HG03575 (cell line): ENCODE data around the gene KISS1R.
"Not testable (repeated sequence)": the region's sequence is repeated elsewhere in the genome, so short reads cannot be mapped to it uniquely, and the experiment has no call there.

Experiments
- ATAC-seq: cut with Tn5 transposase; IDR thresholded peaks from one replicate; pipeline ENCODE4 v1.9.1; 2021; ENCODE audit not compliant: unreplicated experiment, insufficient number of reproducible peaks, low FRiP score; ENCODE audit errors: extremely low read depth

Gene KISS1R

DNA sequence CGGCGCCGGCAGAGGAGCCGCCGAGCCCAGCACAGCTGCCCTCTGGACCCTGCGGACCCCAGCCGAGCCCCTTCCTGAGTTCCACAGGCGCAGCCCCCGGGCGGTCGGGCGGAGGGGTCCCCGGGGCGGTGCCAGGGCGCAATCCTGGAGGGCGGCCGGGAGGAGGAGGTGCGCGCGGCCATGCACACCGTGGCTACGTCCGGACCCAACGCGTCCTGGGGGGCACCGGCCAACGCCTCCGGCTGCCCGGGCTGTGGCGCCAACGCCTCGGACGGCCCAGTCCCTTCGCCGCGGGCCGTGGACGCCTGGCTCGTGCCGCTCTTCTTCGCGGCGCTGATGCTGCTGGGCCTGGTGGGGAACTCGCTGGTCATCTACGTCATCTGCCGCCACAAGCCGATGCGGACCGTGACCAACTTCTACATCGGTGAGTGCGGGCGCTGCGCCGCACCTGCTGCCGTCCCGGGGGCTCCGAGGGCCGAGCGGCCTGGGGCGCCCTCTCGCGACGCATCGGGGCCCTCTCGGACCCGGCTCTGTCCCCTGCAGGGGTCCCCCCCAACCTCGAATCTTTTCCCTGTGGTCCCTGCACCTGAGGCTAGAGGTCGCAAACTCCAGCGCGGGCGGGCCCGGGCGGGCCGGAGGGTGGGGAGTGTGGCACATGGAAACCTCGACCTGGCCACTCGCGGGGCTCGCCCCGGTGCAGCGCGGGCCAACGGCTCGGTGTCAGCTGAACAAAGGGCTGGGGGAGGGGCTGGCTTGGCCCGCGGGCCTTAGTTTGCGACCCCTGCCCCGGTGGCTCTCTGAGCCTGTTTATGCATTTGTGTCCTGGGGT is at the start of gene KISS1R:
KISS1R (plus strand) TSS at position 11 of the 829 bp plus-strand sequence; CDS start at position 181, 170 bp downstream.
- ATAC-seq, result no peak

- ATAC-seq, result no peak
These were observed 49.2 kb upstream of the KISS1R start for GRCh38 chr19:867855-868457.

DNA sequence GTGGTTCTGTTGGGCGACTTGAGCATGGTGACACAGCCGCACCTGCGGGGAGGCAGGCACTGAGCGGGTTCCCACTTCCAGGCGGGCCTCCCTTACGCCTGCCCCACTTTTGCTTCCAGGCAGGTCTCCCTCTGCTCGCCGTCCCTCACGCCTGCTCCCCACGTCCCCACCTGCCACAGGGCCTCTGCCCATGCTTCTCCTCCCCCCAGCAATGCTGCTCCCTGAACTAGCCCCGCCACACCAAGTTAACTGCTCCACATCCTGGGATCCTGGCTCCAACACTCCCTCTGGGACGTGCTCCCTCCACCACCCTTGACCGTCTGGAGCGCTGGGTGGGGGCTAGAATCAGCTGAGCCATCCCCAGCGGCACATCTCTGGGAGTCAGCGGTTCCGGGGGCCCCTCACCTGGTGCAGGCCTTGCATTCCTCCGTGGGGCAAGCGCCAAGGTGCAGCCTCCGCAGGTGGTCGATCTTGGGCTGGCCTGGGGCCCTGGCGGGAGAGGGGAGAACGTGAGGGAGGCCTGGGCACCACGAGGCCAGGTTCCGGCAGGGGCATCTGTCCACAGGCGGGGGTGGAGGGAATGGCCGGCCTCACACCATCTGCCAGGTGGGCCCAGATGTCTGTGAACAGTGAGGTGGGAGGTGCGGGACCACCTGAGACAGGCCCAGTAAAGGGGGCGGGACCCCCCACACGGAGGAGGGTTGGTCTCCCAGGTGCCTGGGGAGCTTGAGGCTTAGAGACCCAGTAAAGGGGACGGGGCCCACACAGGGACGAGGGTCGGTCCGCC is 48.5 kb upstream of the KISS1R start:
- ATAC-seq, result no peak

DNA sequence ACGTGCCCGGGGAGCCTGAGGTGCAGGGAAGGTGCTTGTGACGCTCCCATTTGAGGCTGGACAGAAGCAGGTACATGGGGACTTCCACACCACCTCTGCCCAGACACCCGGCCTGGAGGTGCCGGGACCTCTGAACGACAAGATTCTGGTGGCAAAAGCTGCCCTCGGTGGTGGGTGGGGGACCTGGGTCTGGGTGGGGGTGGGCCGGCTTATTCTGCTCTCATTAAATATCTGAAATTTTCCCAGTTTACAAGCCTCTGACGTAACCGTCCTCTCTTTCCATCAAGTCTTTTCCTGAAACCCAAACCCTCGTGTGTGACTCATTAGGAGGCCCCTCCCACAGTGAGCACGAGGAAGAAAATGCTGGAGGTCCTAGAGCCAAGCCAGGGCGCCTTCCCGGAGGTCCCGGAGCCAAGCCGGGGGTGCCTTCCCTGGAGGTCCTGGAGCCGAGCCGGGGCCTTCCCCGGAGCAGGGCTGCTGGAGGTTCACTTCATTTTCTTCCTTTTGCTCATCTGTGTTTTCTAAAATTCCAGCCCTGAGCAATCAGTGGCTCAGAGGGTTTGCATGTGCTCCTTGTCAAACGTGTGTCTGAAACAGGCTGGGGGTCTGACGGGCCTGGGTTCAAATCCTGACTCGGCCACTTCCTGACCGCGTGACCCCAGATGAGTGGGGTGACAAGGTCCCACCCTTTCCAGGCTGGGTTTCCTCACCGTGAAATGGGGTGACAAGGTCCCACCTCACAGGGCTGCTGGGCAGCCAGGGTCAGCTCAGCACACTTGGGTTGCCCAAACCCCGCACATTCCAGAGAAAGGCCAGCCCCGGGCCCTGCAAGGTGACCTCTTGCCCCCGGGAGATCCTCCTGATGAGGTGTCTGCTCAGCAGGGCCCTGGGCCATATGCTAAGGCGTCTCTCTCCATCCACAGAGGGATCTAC is 47.6 kb upstream of the KISS1R start:
- ATAC-seq, result no peak

- no peak for ATAC-seq
These were observed 46.8 kb upstream of the KISS1R start for GRCh38 chr19:870314-870713.

DNA sequence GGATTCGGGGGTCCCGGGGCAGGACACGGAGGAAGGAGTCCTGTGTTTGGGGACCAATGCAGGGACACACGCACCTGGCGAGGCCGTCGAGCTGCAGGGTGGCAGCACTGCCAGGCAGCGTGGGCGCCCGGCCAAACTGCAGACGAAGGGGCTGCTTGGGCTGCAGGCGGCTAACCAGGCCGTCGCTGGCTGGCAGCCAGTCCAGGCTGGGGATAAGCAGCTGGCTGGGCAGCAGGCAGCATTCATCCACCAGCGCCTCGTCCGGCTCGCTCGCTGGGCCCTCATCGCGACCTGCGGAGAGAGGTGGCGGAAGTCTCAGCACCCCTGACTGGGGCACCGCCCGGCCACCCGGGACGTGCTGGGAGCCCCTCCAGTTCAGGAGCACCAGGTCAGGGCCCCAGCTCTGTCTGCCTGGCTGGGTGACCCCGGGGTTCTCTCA is 46.2 kb upstream of the KISS1R start:
- no peak for ATAC-seq

DNA sequence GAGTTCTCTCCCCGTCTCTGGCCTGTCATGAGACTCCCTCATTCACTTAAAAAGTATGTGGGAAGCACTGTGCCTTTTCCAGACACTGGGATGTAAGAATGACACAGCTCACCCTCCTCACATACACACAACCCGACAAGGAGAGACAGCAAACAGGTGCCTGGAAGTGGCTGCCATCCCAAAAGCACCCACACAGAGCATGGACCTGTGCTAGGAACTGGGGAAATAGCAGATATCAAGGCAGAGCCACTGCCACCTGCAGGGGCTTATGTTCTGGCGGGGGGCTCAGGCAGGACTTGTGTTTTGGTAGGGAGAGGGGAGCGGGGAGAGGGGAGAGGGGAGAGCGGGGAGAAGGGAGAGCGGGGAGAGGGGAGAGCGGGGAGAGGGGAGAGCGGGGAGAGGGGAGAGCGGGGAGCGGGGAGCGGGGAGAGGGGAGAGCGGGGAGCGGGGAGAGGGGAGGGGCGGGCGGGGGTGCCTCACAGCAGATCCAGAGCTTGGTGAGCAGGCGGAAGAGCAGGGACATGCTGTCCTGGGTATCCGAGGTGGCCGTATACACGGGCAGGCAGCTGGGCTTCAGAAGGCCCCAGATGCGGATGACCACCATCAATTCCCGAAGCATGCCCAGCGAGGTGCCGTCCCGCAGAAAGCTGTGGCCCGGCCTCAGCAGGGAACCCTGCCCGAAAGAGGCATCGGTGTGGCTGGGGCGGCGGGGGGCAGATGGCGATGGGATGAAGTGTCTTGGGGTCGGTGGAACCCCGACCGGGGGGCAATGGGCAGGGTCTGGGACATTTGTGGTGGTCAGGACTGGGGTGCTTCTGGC is 45.5 kb upstream of the KISS1R start:
- ATAC-seq, result no peak

- no peak for ATAC-seq
These were observed 44.7 kb upstream of the KISS1R start for GRCh38 chr19:872266-872951.

- no peak for ATAC-seq
These were observed 44.0 kb upstream of the KISS1R start for GRCh38 chr19:873084-873483.

- no peak for ATAC-seq
These were observed 43.5 kb upstream of the KISS1R start for GRCh38 chr19:873561-874041.

DNA sequence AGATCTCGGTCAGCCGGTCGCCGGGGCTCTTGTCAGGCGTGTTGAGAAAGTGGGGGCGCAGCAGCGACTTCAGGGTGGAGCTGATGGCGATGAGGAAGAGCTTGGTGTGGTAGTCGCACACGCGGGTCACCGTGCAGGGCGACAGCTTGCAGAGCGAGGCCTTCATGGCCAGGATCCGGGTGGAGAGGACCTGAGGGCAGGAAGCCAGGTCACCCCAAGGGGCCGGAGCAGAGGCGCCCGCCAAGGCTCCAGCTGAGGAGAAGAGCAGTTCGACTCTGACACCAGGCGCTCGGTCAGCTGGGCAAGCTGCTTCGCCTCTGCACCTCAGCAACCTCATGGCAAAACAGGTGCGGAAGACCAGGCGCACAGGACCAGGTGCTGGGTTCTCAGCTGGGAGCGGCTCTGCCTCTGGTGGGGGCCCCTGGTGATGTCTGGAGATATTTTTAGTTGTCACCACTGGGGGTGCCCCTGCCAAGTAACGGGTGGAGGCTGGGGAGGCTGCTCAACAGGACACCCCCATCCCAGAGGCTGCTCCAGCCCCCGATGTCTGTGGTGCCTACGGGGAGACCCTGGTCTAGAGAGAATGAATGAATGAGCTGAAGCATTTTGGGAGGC is 41.8 kb upstream of the KISS1R start:
- ATAC-seq, result no peak

DNA sequence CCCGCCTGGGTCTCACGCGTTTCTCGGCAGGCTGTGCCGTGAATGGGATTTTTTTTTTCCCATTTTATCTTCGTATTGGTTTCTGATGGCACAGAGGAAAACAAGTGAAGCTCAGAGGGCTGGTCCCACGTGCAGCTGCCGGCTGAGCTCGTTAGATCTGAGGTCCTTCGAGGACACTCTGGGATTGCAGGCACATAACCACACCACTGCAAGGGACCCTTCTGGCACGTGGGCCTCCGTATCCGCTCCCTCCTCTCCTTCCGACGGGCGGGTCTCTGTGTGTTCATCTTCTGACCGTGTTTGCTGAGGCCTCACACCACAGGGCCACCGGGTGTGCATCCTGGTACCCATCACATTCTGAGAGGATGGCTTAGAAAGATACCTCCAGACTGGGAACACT is 41.0 kb upstream of the KISS1R start:
- ATAC-seq, result no peak

DNA sequence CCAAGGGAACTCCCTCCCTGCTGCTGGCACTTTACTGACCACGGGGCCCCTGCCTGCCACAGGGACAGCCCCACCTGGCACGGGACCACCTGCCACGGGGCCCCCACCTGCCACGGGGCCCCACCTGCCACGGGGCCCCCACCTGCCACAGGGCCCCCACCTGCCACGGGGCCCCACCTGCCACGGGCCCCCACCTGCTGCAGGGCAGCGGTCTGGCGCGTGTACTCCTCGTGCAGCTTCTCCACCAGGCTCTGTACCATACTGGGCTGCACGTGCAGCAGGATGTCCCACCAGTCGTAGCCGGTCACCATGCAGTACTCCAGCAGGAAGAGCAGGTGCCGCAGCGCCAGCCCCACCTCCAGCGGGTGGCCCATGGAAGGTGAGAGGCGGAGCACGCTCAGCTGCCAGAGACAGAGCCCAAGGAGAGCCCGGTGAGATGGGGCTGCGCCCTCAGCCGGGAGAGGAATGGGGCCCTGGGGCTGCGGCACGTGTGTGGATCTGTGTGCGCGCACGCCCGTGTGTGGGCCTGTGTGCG is 40.3 kb upstream of the KISS1R start:
- ATAC-seq, result no peak

DNA sequence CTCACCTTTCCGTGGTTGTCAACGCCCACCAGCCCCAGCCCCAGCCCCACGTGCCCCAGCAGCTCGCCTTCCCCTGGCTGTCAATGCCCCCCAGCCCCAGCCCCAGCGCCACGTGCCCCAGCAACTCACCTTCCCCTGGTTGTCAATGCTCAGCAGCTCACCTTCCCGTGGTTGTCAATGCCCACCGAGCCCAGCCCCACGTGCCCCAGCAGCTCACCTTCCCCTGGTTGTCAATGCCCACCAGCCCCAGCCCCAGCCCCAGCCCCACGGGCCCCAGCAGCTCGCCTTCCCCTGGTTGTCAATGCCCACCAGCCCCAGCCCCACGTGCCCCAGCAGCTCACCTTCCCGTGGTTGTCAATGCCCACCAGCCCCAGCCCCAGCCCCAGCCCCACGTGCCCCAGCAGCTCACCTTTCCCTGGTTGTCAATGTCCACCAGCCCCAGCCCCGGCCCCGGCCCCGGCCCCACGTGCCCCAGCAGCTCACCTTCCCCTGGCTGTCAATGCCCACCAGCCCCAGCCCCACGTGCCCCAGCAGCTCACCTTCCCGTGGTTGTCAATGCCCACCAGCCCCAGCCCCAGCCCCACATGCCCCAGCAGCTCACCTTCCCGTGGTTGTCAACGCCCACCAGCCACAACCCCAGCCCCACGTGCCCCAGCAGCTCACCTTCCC is 39.0 kb upstream of the KISS1R start:
- not testable (repeated sequence) for ATAC-seq

DNA sequence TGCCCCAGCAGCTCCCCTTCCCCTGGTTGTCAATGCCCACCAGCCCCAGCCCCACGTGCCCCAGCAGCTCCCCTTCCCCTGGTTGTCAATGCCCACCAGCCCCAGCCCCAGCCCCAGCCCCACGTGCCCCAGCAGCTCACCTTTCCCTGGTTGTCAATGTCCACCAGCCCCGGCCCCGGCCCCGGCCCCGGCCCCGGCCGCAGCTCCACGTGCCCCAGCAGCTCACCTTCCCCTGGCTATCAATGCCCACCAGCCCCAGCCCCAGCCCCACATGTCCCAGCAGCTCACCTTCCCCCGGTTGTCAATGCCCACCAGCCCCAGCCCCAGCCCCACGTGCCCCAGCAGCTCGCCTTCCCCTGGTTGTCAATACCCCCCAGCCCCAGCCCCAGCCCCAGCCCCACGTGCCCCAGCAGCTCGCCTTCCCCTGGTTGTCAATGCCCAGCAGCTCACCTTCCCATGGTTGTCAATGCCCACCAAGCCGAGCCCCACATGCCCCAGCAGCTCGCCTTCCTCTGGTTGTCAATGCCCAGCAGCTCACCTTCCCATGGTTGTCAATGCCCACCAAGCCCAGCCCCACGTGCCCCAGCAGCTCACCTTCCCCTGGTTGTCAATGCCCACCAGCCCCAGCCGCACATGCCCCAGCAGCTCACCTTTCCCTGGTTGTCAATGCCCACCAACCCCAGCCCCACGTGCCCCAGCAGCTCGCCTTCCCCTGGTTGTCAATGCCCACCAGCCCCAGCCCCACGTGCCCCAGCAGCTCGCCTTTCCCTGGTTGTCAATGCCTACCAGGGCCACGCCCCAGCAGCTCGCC is 38.2 kb upstream of the KISS1R start:
- ATAC-seq, result not testable (repeated sequence)
